NB4 (cell line): ENCODE measurements around the gene NXPH4.

ENCODE experiments used
- CTCF ChIP-seq: IDR thresholded peaks from one replicate; pipeline ENCODE4 v1.5.1; 2012; ENCODE audit warnings: low read depth, low read length
- MAX ChIP-seq: IDR thresholded peaks from 2 replicates; pipeline ENCODE4 v1.6.1; 2011; ENCODE audit warnings: low read depth, low read length
- POLR2A ChIP-seq: IDR thresholded peaks from 2 replicates; pipeline ENCODE4 v1.6.1; 2011; ENCODE audit warnings: mild to moderate bottlenecking; ENCODE audit not compliant: insufficient read length; ENCODE audit errors: extremely low read depth

DNA sequence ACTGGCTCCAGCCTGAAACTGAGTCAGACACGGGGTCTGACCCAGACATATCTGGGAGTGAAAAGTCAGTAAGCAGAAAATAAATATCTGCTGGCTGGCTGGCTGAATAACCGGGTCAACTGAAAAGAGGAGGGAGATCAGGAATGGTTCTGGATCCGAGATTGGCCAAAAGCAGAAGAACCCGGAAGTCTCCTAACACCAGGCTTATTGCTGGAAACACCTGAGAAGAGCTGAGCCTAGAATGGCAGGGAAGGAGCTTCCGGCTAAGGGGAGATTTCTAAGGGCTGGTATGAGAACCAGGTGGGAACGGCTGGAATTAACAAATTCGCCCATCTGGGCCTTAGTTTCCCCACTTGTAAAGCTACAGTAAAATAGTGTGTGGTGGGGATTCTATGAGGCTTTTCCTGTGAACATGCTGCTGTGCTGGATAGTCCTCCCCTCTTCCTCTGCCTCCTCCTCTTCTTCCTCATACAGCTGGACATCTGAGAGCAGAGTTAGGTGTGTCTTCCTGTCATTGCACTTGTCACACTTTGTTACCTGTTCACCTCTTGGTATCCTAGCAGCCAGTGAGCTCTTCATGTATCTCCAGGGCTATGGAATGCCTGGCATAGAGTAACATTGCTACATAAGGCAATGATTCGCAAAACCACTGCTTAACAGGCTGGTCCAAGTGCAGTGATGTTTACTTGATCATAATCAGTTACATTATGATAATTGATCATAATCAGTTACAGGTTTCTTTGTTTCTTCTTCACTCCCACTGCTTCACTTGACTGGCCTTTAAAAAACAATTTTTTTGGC lies 10.9 kb downstream of the NXPH4 start:
- TF ChIP-seq POLR2A (no peak), CTCF (no peak), MAX (no peak)
